Measurements from ENCODE around the gene RPP25L. TPM values are rescaled to one million over a fixed set of nuclear protein-coding genes. Genes with fewer than 3 reads are reported as not detected.

The RPP25L gene
- total and polyA plus RNA-seq, 9 of the 15 experiments (the other 6 are each of a cell fraction or from before 2014, with no cell fraction given) = 16.3 to 43.7 (median 29.0) TPM

DNA sequence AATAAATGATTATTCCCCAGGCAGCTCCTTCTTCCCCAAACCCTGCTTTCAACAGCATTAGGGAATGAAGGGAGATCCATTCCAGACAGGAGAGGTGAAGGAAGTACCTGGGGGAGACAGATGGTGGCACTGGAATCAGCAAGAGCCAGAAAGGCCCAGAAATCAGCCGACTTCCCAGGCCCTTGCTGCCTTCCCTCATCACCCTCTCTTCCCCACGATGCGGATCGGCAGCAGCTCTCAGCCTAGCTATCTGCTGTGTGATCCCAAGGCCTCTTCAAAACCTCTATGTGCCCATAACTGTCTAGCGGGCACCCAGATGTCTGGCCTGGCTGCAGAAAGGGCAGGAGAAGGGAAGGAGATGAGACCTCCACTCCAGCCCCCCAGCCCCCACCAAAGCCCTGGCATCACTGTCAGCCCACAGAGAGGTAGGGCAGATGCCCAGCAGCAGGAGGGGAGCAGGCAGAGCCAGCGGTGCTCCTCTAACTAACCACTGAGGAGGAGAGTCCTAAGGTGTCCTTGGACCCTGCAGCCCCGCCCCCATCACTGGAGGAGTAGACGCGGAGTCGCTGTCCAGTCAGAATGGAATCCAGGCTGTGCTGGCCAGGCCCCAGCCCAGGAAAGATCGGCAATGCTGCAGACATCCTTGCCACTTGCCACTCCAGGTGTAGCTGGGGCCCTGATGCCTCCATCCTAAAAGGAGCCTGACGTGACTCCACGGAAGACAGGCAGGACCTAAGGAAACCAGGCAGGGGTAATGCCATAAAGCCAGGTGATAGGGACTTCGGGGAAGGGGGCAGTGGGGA, 35.1 kb downstream of the RPP25L start:
- DNase-seq (ENCODE audit: extremely low read depth in 1 of 4, low spot score in 3 of 4) (peak in 1 of 4 experiments; percentile 35), FAIRE-seq (no peak), ATAC-seq (peak; percentile 57; the same call in 2 of the 3 replicates)
- POLR2A ChIA-PET = no interaction called here
- Histone ChIP-seq H3K36me3 (ENCODE audit: control insufficient read depth, insufficient read depth, low read length) (no peaks in the 10 kb centered on the region), H3K27me3 (ENCODE audit: control insufficient read depth in 2 of 2, insufficient read depth in 2 of 2, low read length in 2 of 2) (peaks cover 13 to 66% of the 10 kb centered on the region in 2 experiments; a peak in 4 of 5 replicates), H3K9me3 (replicated peaks; ENCODE audit: control insufficient read depth, insufficient read depth, low read depth, low read length) (no peaks in the 10 kb centered on the region), H3K9ac (ENCODE audit: insufficient read depth in 1 of 2, low read depth in 2 of 2, low read length in 2 of 2) (no peak overlapping the region), H3K9me1 (ENCODE audit: control insufficient read depth, insufficient read depth, low read length) (no peaks in the 10 kb centered on the region), H3K4me3 (no peak overlapping the region), H3K27ac (ENCODE audit: extremely low read depth, low read depth, low read length) (no peak overlapping the region), H3K79me2 (ENCODE audit: control insufficient read depth, insufficient read depth, low read length) (no peaks in the 10 kb centered on the region), H3K4me1 (replicated peaks in 1 of 2; ENCODE audit: control insufficient read depth in 2 of 2, insufficient read depth in 2 of 2, low read length in 2 of 2) (peaks cover 0 to 7% of the 10 kb centered on the region in 2 experiments; a peak in 2 of 5 replicates), H2AFZ (ENCODE audit: low read depth, low read length) (no peak overlapping the region), H3K4me2 (ENCODE audit: insufficient read depth, low read length) (no peak overlapping the region), H4K20me1 (replicated peaks; ENCODE audit: control insufficient read depth, insufficient read depth, low read length) (peaks cover 4% of the 10 kb centered on the region)
- no TSS peak for BruUV-seq (replicated peaks)
- 3% methylated on average over 12 of the region's 14 CpGs for WGBS (ENCODE audit: insufficient coverage, low coverage, missing lambda C conversion rate)
- intact Hi-C loops (cut with micrococcal nuclease) = no loop called here
- CTCF ChIA-PET (ENCODE audit: low intra/inter-chr PET ratio) = no interaction called here
- TF ChIP-seq ESRRB (CRISPR knock-in tag; IDR thresholded peaks at IDR 0.05; ENCODE audit: borderline replicate concordance) (no peak), ZNF263 (CRISPR knock-in tag; IDR thresholded peaks at IDR 0.05; ENCODE audit: borderline replicate concordance) (no peak), ERF (CRISPR knock-in tag; IDR thresholded peaks at IDR 0.05) (no peak), CHD4 (IDR thresholded peaks at IDR 0.05; ENCODE audit: insufficient read depth, insufficient replicate concordance, low read depth, low read length, poor library complexity, severe bottlenecking) (no peak), KLF6 (CRISPR knock-in tag; IDR thresholded peaks at IDR 0.05; ENCODE audit: borderline replicate concordance) (no peak), PCBP1 (IDR thresholded peaks at IDR 0.05; ENCODE audit: low read depth, low read length, poor library complexity, severe bottlenecking) (no peak), MCM3 (IDR thresholded peaks at IDR 0.05) (no peak), PTTG1 (tag; IDR thresholded peaks at IDR 0.05; ENCODE audit: low read depth) (no peak), BRD4 (IDR thresholded peaks at IDR 0.05) (no peak), SNRNP70 (optimal IDR thresholded peaks at IDR 0.05; ENCODE audit: low read depth, low read length) (no peak), XRCC5 (IDR thresholded peaks at IDR 0.05; ENCODE audit: low read depth, low read length) (no peak), EZH2 (IDR thresholded peaks at IDR 0.05; ENCODE audit: borderline replicate concordance, low read depth, low read length) (no peak), CBFB (CRISPR knock-in tag; IDR thresholded peaks at IDR 0.05) (no peak)
- TF ChIP-seq, protein P1, sequence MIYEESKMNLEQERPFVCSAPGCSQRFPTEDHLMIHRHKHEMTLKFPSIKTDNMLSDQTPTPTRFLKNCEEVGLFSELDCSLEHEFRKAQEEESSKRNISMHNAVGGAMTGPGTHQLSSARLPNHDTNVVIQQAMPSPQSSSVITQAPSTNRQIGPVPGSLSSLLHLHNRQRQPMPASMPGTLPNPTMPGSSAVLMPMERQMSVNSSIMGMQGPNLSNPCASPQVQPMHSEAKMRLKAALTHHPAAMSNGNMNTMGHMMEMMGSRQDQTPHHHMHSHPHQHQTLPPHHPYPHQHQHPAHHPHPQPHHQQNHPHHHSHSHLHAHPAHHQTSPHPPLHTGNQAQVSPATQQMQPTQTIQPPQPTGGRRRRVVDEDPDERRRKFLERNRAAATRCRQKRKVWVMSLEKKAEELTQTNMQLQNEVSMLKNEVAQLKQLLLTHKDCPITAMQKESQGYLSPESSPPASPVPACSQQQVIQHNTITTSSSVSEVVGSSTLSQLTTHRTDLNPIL (CRISPR knock-in tag; IDR thresholded peaks at IDR 0.05) = no peak
- TF ChIP-seq, protein P2, sequence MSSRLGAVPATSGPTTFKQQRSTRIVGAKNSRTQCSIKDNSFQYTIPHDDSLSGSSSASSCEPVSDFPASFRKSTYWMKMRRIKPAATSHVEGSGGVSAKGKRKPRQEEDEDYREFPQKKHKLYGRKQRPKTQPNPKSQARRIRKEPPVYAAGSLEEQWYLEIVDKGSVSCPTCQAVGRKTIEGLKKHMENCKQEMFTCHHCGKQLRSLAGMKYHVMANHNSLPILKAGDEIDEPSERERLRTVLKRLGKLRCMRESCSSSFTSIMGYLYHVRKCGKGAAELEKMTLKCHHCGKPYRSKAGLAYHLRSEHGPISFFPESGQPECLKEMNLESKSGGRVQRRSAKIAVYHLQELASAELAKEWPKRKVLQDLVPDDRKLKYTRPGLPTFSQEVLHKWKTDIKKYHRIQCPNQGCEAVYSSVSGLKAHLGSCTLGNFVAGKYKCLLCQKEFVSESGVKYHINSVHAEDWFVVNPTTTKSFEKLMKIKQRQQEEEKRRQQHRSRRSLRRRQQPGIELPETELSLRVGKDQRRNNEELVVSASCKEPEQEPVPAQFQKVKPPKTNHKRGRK (tag; IDR thresholded peaks at IDR 0.05) = no peak
- TF ChIP-seq, protein P3, sequence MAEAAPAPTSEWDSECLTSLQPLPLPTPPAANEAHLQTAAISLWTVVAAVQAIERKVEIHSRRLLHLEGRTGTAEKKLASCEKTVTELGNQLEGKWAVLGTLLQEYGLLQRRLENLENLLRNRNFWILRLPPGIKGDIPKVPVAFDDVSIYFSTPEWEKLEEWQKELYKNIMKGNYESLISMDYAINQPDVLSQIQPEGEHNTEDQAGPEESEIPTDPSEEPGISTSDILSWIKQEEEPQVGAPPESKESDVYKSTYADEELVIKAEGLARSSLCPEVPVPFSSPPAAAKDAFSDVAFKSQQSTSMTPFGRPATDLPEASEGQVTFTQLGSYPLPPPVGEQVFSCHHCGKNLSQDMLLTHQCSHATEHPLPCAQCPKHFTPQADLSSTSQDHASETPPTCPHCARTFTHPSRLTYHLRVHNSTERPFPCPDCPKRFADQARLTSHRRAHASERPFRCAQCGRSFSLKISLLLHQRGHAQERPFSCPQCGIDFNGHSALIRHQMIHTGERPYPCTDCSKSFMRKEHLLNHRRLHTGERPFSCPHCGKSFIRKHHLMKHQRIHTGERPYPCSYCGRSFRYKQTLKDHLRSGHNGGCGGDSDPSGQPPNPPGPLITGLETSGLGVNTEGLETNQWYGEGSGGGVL (CRISPR knock-in tag; IDR thresholded peaks at IDR 0.05) = no peak
- in situ Hi-C loops (cut with MboI) = no loop called here

Data from K562 (cell line).